Endothelial cell of umbilical vein (primary cell): ENCODE measurements around the gene SERPINA12. TPM values are rescaled to one million over a fixed set of nuclear protein-coding genes. Genes with fewer than 3 reads are reported as not detected.

Source experiments
- BruUV-seq: library from RNA; stranded (reverse); fragments of 400-500 nt; replicated peaks from 2 replicates; lab custom pipeline; 2021; lab: Mats Ljungman, UMichigan
- CTCF ChIA-PET: fragments of 300-600, 350-600 bp; sonication (Branson Sonifier 250); formaldehyde crosslinking; loops from one replicate; lab custom pipeline; 2021; ENCODE audit warnings: antibody characterized with exemption, inconsistent platforms; lab: Charles Lee
- POLR2A ChIA-PET: fragments of 300-600, 350-600 bp; sonication (Branson Sonifier 250); formaldehyde crosslinking; loops from one replicate; lab custom pipeline; 2021; ENCODE audit warnings: antibody characterized with exemption, inconsistent platforms; lab: Charles Lee
- DNase-seq: peaks from one replicate; pipeline ENCODE4 v3.0.0-alpha.2; 2011; ENCODE audit warnings: low read depth, low spot score
- FAIRE-seq: peaks from 2 replicates; lab custom pipeline; 2011; peaks lifted over from hg19 to GRCh38; lab: Jason Lieb, UNC
- H2AFZ ChIP-seq: 2 replicates; pipeline ENCODE4 v1.6.0; 2012; ENCODE audit warnings: low read depth, low read length, control low read depth, inconsistent platforms
- H3K27ac ChIP-seq: 2 replicates; pipeline ENCODE4 v1.5.1; 2011; ENCODE audit warnings: low read depth, mild to moderate bottlenecking, control low read depth, low read length, moderate library complexity; ENCODE audit not compliant: insufficient read depth
- H3K27me3 ChIP-seq, 2 experiments: 2 replicates each; pipeline versions ENCODE4 v1.6.0 to v1.6.1; 2011; ENCODE audit warnings: low read length in 2 of 2, mixed read lengths in 1 of 2; ENCODE audit not compliant: control insufficient read depth in 2 of 2, insufficient read depth in 2 of 2
- H3K36me3 ChIP-seq, 2 experiments: 2 replicates in 1 of 2; 3 replicates in 1 of 2; pipeline ENCODE4 v1.5.1; 2011; ENCODE audit warnings: low read length in 2 of 2, mild to moderate bottlenecking in 1 of 2, moderate library complexity in 1 of 2; ENCODE audit not compliant: control insufficient read depth in 2 of 2, insufficient read depth in 2 of 2; ENCODE audit errors: extremely low read depth in 1 of 2
- H3K4me1 ChIP-seq: 3 replicates; pipeline ENCODE4 v1.5.1; 2011; ENCODE audit warnings: mild to moderate bottlenecking, low read length; ENCODE audit not compliant: control insufficient read depth, insufficient read depth; ENCODE audit errors: extremely low read depth
- H3K4me2 ChIP-seq: 2 replicates; pipeline ENCODE4 v1.6.1; 2011; ENCODE audit warnings: low read length, control low read depth, mixed read lengths; ENCODE audit not compliant: insufficient read depth
- H3K4me3 ChIP-seq, 3 experiments: fragments of 200-600 bp in 1 of 3; sonication (generic), shearing (Covaris generic) in 1 of 3; replicated peaks in 1 of 3; 2 replicates each; pipeline ENCODE4 v1.5.1; 2011 to 2016; ENCODE audit warnings: control low read depth in 3 of 3, low read length in 3 of 3, mild to moderate bottlenecking in 2 of 3, inconsistent platforms in 1 of 3, low read depth in 1 of 3, moderate library complexity in 1 of 3; ENCODE audit not compliant: insufficient read depth in 1 of 3
- H3K79me2 ChIP-seq: 2 replicates; pipeline ENCODE4 v1.6.0; 2012; ENCODE audit warnings: low read length, inconsistent platforms; ENCODE audit not compliant: control insufficient read depth, insufficient read depth
- H3K9ac ChIP-seq: replicated peaks from 2 replicates; pipeline ENCODE3; 2011; ENCODE audit warnings: low read length, control low read depth; ENCODE audit not compliant: insufficient read depth; ENCODE audit errors: extremely low read depth
- H3K9me1 ChIP-seq: replicated peaks from 3 replicates; pipeline ENCODE4 v1.6.0; 2011; ENCODE audit warnings: mild to moderate bottlenecking, low read length; ENCODE audit not compliant: control insufficient read depth, insufficient read depth; ENCODE audit errors: extremely low read depth
- H3K9me3 ChIP-seq: replicated peaks from 2 replicates; pipeline ENCODE4 v1.5.1; 2012; ENCODE audit warnings: low read length, inconsistent platforms; ENCODE audit not compliant: control insufficient read depth, insufficient read depth
- H4K20me1 ChIP-seq: replicated peaks from 2 replicates; pipeline ENCODE3; 2011; ENCODE audit warnings: mild to moderate bottlenecking, low read length; ENCODE audit not compliant: control insufficient read depth, insufficient read depth; ENCODE audit errors: extremely low read depth
- CTCF ChIP-seq, 2 donors: IDR thresholded peaks; 1 replicate in 1 of 2; 2 replicates in 1 of 2; pipeline ENCODE4 v1.5.1; 2011; ENCODE audit warnings: low read length in 2 of 2, mild to moderate bottlenecking in 2 of 2, moderate library complexity in 2 of 2, control low read depth in 1 of 2, inconsistent platforms in 1 of 2, low read depth in 1 of 2; ENCODE audit not compliant: insufficient read depth in 1 of 2; ENCODE audit errors: extremely low read depth in 1 of 2
- EZH2 ChIP-seq: IDR thresholded peaks from 2 replicates; pipeline ENCODE4 v1.6.1; 2012; ENCODE audit warnings: borderline replicate concordance, low read depth, mild to moderate bottlenecking, moderate library complexity, low read length, inconsistent platforms; ENCODE audit not compliant: severe bottlenecking
- FOS ChIP-seq: IDR thresholded peaks from 2 replicates; pipeline ENCODE4 v1.6.1; 2011; ENCODE audit warnings: mild to moderate bottlenecking, low read length, moderate library complexity, borderline replicate concordance; ENCODE audit not compliant: insufficient read depth
- GATA2 ChIP-seq: IDR thresholded peaks from 2 replicates; pipeline ENCODE4 v1.7.0; 2011; ENCODE audit warnings: low read depth, mild to moderate bottlenecking, moderate library complexity, mixed read lengths, low read length; ENCODE audit not compliant: insufficient read length, insufficient read depth
- JUN ChIP-seq: IDR thresholded peaks from 2 replicates; pipeline ENCODE4 v1.6.1; 2011; ENCODE audit warnings: borderline replicate concordance, low read depth; ENCODE audit not compliant: insufficient read length, insufficient read depth
- MAX ChIP-seq: IDR thresholded peaks from 2 replicates; pipeline ENCODE4 v1.6.1; 2011; ENCODE audit not compliant: insufficient read depth, insufficient read length
- MYC ChIP-seq: IDR thresholded peaks from one replicate; pipeline ENCODE4 v1.6.1; 2011; ENCODE audit warnings: mild to moderate bottlenecking, low read depth, low read length
- POLR2A ChIP-seq: IDR thresholded peaks from 2 replicates; pipeline ENCODE4 v1.6.1; 2012; ENCODE audit warnings: low read depth, mild to moderate bottlenecking, control low read depth, low read length
- POLR2AphosphoS5 ChIP-seq: IDR thresholded peaks from 2 replicates; pipeline ENCODE4 v1.6.1; 2012; ENCODE audit warnings: low read depth, mild to moderate bottlenecking, control low read depth, low read length, moderate library complexity; ENCODE audit not compliant: insufficient read depth
- dilution Hi-C: fragments of 300-500 bp; cut with MboI; formaldehyde crosslinking; loops from one replicate; pipeline ENCODE4 v1.15.0; 2019; ENCODE audit warnings: low sequenced_read_pairs; ENCODE audit not compliant: extremely low pct_ligation_motif_present
- intact Hi-C: fragments of 100-400 bp; cut with micrococcal nuclease; formaldehyde crosslinking; loops from one replicate; pipeline ENCODE4 v1.10.0; 2022
- polyA plus RNA-seq, 4 experiments: library from polyadenylated mRNA; depleted of rRNA in 3 of 4; stranded (reverse) in 3 of 4; unstranded in 1 of 4; fragments of >200 nt; gene quantifications; 2 replicates each; pipeline versions ENCODE4 v1.2.1 to v1.2.3, GENCODE V29; 2011 to 2012; ENCODE audit warnings: missing spikeins in 1 of 4
- total RNA-seq: library from RNA; stranded (reverse); gene quantifications from 2 replicates; pipeline ENCODE4 v1.2.3, GENCODE V29; 2021

Gene SERPINA12
- total and polyA plus RNA-seq, 2 donors (not counting 3 experiments of a cell fraction or from before 2014, with no cell fraction given): not detected

- ChIA-PET CTCF (interaction anchor here (1.4 kb wide), 1 partner anchor 8 kb away, joined by 5 read pairs; no protein-coding TSS in a partner anchor), POLR2A (no interaction called here)
- Histone ChIP-seq H3K9me1 (no peaks in the 10 kb centered on the region), H3K36me3 (no peaks in the 10 kb centered on the region), H3K4me3 (no peak overlapping the region), H3K4me2 (no peak overlapping the region), H2AFZ (no peak overlapping the region), H4K20me1 (no peaks in the 10 kb centered on the region), H3K27me3 (no peaks in the 10 kb centered on the region), H3K9me3 (no peaks in the 10 kb centered on the region), H3K4me1 (no peaks in the 10 kb centered on the region), H3K79me2 (no peaks in the 10 kb centered on the region), H3K9ac (no peak overlapping the region), H3K27ac (no peak overlapping the region)
- dilution Hi-C loops (no loop called here), intact Hi-C loops (no loop called here)
- FAIRE-seq (no peak), DNase-seq (no peak)
- TF ChIP-seq JUN: no peak
- no peak for TF ChIP-seq FOS
- TF ChIP-seq MYC: no peak
- TF ChIP-seq POLR2A: no peak
- TF ChIP-seq GATA2: no peak
- TF ChIP-seq EZH2: no peak
- TF ChIP-seq MAX: no peak
- no peak for TF ChIP-seq CTCF (IDR thresholded peaks at IDR 0.05; ENCODE audit: extremely low read depth in 1 of 2, insufficient read depth in 1 of 2, low read depth in 1 of 2, low read length in 2 of 2)
- TF ChIP-seq POLR2AphosphoS5: no peak
- BruUV-seq: no TSS peak
These were observed 15.2 kb downstream of the SERPINA12 start for GRCh38 chr14:94494085-94494484.
